ENCODE measurements around the gene PHEX.
A peak's percentile ranks its signal among the peaks of the same experiment; 100 is the strongest.

Gene PHEX

GRCh38 chrX:22032084-22032483 lies at the start of gene PHEX:
TSS of gene PHEX (plus strand) at chrX:22032325. CDS start at chrX:22033006, 681 bp downstream.
- DNase-seq = no peak
- Histone ChIP-seq H3K27me3 (ENCODE audit: insufficient read depth, low read length, poor library complexity) (no peaks in the 10 kb centered on the region), H2AFZ (ENCODE audit: low read depth, low read length) (no peak within 1 kb of the TSS), H3K9ac (ENCODE audit: low read depth, low read length) (no peak within 1 kb of the TSS), H3K4me1 (ENCODE audit: insufficient read depth, low read length) (peaks cover 8% of the 10 kb centered on the region; the same call in 1 of the 2 replicates), H3K27ac (ENCODE audit: low read length) (no peak within 1 kb of the TSS), H3K4me3 (ENCODE audit: low read depth in 1 of 2, low read length in 2 of 2) (no peak within 1 kb of the TSS), H3K4me2 (ENCODE audit: insufficient read depth, low read length) (no peak within 1 kb of the TSS), H3K9me3 (ENCODE audit: insufficient read depth, low read length, severe bottlenecking) (no peaks in the 10 kb centered on the region), H3K36me3 (ENCODE audit: insufficient read depth, low read length) (no peaks in the 10 kb centered on the region), H4K20me1 (ENCODE audit: insufficient read depth, low read length) (no peaks in the 10 kb centered on the region), H3K79me2 (ENCODE audit: insufficient read depth, low read length) (no peaks in the 10 kb centered on the region)
- TF ChIP-seq CTCF (IDR thresholded peaks at IDR 0.05; ENCODE audit: borderline replicate concordance, extremely low read depth, low read length, poor library complexity, severe bottlenecking) = no peak
- no peak for TF ChIP-seq EZH2 (IDR thresholded peaks at IDR 0.05; ENCODE audit: borderline replicate concordance, low read depth, low read length, severe bottlenecking)
- ATAC-seq (ENCODE audit: insufficient read depth, low read depth) = no peak

- no peak overlapping the region for H3K4me3 ChIP-seq (ENCODE audit: low read depth in 1 of 2, low read length in 2 of 2)
- H3K27ac ChIP-seq (ENCODE audit: low read length) = no peak overlapping the region
- ATAC-seq (ENCODE audit: insufficient read depth, low read depth) (peak; percentile 92), DNase-seq (peak; percentile 68)
- H3K27me3 ChIP-seq (ENCODE audit: insufficient read depth, low read length, poor library complexity) = no peaks in the 10 kb centered on the region
- no peaks in the 10 kb centered on the region for H3K4me1 ChIP-seq (ENCODE audit: insufficient read depth, low read length)
- H2AFZ ChIP-seq (ENCODE audit: low read depth, low read length) = no peak overlapping the region
- peaks cover 26% of the 10 kb centered on the region for H3K36me3 ChIP-seq (ENCODE audit: insufficient read depth, low read length)
- no peaks in the 10 kb centered on the region for H4K20me1 ChIP-seq (ENCODE audit: insufficient read depth, low read length)
- H3K4me2 ChIP-seq (ENCODE audit: insufficient read depth, low read length) = no peak overlapping the region
- no peaks in the 10 kb centered on the region for H3K79me2 ChIP-seq (ENCODE audit: insufficient read depth, low read length)
- TF ChIP-seq CTCF (IDR thresholded peaks at IDR 0.05; ENCODE audit: borderline replicate concordance, extremely low read depth, low read length, poor library complexity, severe bottlenecking) = peak; percentile 91
- TF ChIP-seq EZH2 (IDR thresholded peaks at IDR 0.05; ENCODE audit: borderline replicate concordance, low read depth, low read length, severe bottlenecking) = no peak
- no peak overlapping the region for H3K9ac ChIP-seq (ENCODE audit: low read depth, low read length)
- H3K9me3 ChIP-seq (ENCODE audit: insufficient read depth, low read length, severe bottlenecking) = no peaks in the 10 kb centered on the region
Observed at GRCh38 chrX:21985332-21985777, 46.8 kb upstream of the PHEX start.

- DNase-seq (no peak), ATAC-seq (ENCODE audit: insufficient read depth, low read depth) (no peak)
- Histone ChIP-seq H3K27me3 (ENCODE audit: insufficient read depth, low read length, poor library complexity) (no peaks in the 10 kb centered on the region), H3K79me2 (ENCODE audit: insufficient read depth, low read length) (no peaks in the 10 kb centered on the region), H4K20me1 (ENCODE audit: insufficient read depth, low read length) (no peaks in the 10 kb centered on the region), H3K9me3 (ENCODE audit: insufficient read depth, low read length, severe bottlenecking) (no peaks in the 10 kb centered on the region), H3K4me2 (ENCODE audit: insufficient read depth, low read length) (no peak overlapping the region), H3K27ac (ENCODE audit: low read length) (no peak overlapping the region), H3K36me3 (ENCODE audit: insufficient read depth, low read length) (peaks cover 26% of the 10 kb centered on the region), H3K4me3 (ENCODE audit: low read depth in 1 of 2, low read length in 2 of 2) (no peak overlapping the region), H3K9ac (ENCODE audit: low read depth, low read length) (no peak overlapping the region), H3K4me1 (ENCODE audit: insufficient read depth, low read length) (no peaks in the 10 kb centered on the region), H2AFZ (ENCODE audit: low read depth, low read length) (no peak overlapping the region)
- TF ChIP-seq CTCF (IDR thresholded peaks at IDR 0.05; ENCODE audit: borderline replicate concordance, extremely low read depth, low read length, poor library complexity, severe bottlenecking) (no peak), EZH2 (IDR thresholded peaks at IDR 0.05; ENCODE audit: borderline replicate concordance, low read depth, low read length, severe bottlenecking) (no peak)
Observed at GRCh38 chrX:21986596-21986995, 45.5 kb upstream of the PHEX start.

- Histone ChIP-seq H3K79me2 (ENCODE audit: insufficient read depth, low read length) (no peaks in the 10 kb centered on the region), H4K20me1 (ENCODE audit: insufficient read depth, low read length) (no peaks in the 10 kb centered on the region), H3K27ac (ENCODE audit: low read length) (no peak overlapping the region), H3K27me3 (ENCODE audit: insufficient read depth, low read length, poor library complexity) (no peaks in the 10 kb centered on the region), H3K4me2 (ENCODE audit: insufficient read depth, low read length) (no peak overlapping the region), H3K4me1 (ENCODE audit: insufficient read depth, low read length) (no peaks in the 10 kb centered on the region), H3K4me3 (ENCODE audit: low read depth in 1 of 2, low read length in 2 of 2) (no peak overlapping the region), H3K9ac (ENCODE audit: low read depth, low read length) (no peak overlapping the region), H3K9me3 (ENCODE audit: insufficient read depth, low read length, severe bottlenecking) (no peaks in the 10 kb centered on the region), H2AFZ (ENCODE audit: low read depth, low read length) (no peak overlapping the region), H3K36me3 (ENCODE audit: insufficient read depth, low read length) (peaks cover 43% of the 10 kb centered on the region)
- DNase-seq = no peak
- no peak for ATAC-seq (ENCODE audit: insufficient read depth, low read depth)
- TF ChIP-seq EZH2 (IDR thresholded peaks at IDR 0.05; ENCODE audit: borderline replicate concordance, low read depth, low read length, severe bottlenecking) (no peak), CTCF (IDR thresholded peaks at IDR 0.05; ENCODE audit: borderline replicate concordance, extremely low read depth, low read length, poor library complexity, severe bottlenecking) (no peak)
Observed at GRCh38 chrX:21989384-21989783, 42.7 kb upstream of the PHEX start.
